ENCODE measurements around the gene HDLBP.
"Not testable (repeated sequence)": the region's sequence is repeated elsewhere in the genome, so short reads cannot be mapped to it uniquely, and the experiment has no call there.

The HDLBP gene

GRCh38 chr2:241213567-241213966 lies 101.9 kb downstream of the HDLBP start:
- no peak for DNase-seq (ENCODE audit: low read depth in 2 of 2)

- DNase-seq (ENCODE audit: low read depth in 2 of 2): no peak
Observed at GRCh38 chr2:241213041-241213440, 102.4 kb downstream of the HDLBP start.

GRCh38 chr2:241211276-241211675 lies 104.2 kb downstream of the HDLBP start:
- no peak for DNase-seq (ENCODE audit: low read depth in 2 of 2)

GRCh38 chr2:241209271-241209670 lies 106.2 kb downstream of the HDLBP start:
- DNase-seq (ENCODE audit: low read depth in 2 of 2): no peak

GRCh38 chr2:241208058-241208457 lies 107.4 kb downstream of the HDLBP start:
- DNase-seq (ENCODE audit: low read depth in 2 of 2): no peak

GRCh38 chr2:241207641-241208040 lies 107.8 kb downstream of the HDLBP start:
- no peak for DNase-seq (ENCODE audit: low read depth in 2 of 2)

- DNase-seq (ENCODE audit: low read depth in 2 of 2): no peak
Observed at GRCh38 chr2:241207151-241207550, 108.3 kb downstream of the HDLBP start.

GRCh38 chr2:241205086-241205485 lies 110.4 kb downstream of the HDLBP start:
- no peak for DNase-seq (ENCODE audit: low read depth in 2 of 2)

- no peak for DNase-seq (ENCODE audit: low read depth in 2 of 2)
Observed at GRCh38 chr2:241204490-241204889, 111.0 kb downstream of the HDLBP start.

GRCh38 chr2:241204010-241204384 lies 111.5 kb downstream of the HDLBP start:
- no peak for DNase-seq (ENCODE audit: low read depth in 2 of 2)

GRCh38 chr2:241203218-241204009 lies 112.1 kb downstream of the HDLBP start:
- DNase-seq (ENCODE audit: low read depth in 2 of 2): no peak

- no peak for DNase-seq (ENCODE audit: low read depth in 2 of 2)
Observed at GRCh38 chr2:241202681-241203080, 112.8 kb downstream of the HDLBP start.

GRCh38 chr2:241202268-241202585 lies 113.2 kb downstream of the HDLBP start:
- DNase-seq (ENCODE audit: low read depth in 2 of 2): no peak

GRCh38 chr2:241201445-241202267 lies 113.8 kb downstream of the HDLBP start:
- no peak for DNase-seq (ENCODE audit: low read depth in 2 of 2)

GRCh38 chr2:241200822-241201395 lies 114.6 kb downstream of the HDLBP start:
- no peak for DNase-seq (ENCODE audit: low read depth in 2 of 2)

- DNase-seq (ENCODE audit: low read depth in 2 of 2): no peak
Observed at GRCh38 chr2:241199897-241200821, 115.3 kb downstream of the HDLBP start.

GRCh38 chr2:241199286-241199685 lies 116.2 kb downstream of the HDLBP start:
- DNase-seq (ENCODE audit: low read depth in 2 of 2): no peak

- no peak for DNase-seq (ENCODE audit: low read depth in 2 of 2)
Observed at GRCh38 chr2:241198381-241199279, 116.8 kb downstream of the HDLBP start.

- DNase-seq (ENCODE audit: low read depth in 2 of 2): no peak
Observed at GRCh38 chr2:241197947-241198346, 117.5 kb downstream of the HDLBP start.

- DNase-seq (ENCODE audit: low read depth in 2 of 2): not testable (repeated sequence)
Observed at GRCh38 chr2:241197246-241197645, 118.2 kb downstream of the HDLBP start.

Measured in fibroblast of skin of left biceps (primary cell).